GM19238 (cell line): Measurements from ENCODE around the gene HDAC9.

ENCODE experiments used
- DNase-seq: peaks from one replicate; pipeline ENCODE4 v3.0.0; 2011; ENCODE audit warnings: low spot score; ENCODE audit not compliant: insufficient read length

The HDAC9 gene

GRCh38 chr7:18521945-18522566 lies 26.5 kb downstream of the HDAC9 start:
- no peak for DNase-seq

- no peak for DNase-seq
These were observed 28.7 kb downstream of the HDAC9 start for GRCh38 chr7:18524248-18524647.

- no peak for DNase-seq
These were observed 30.9 kb downstream of the HDAC9 start for GRCh38 chr7:18526368-18526878.

- DNase-seq, result no peak
These were observed 33.7 kb downstream of the HDAC9 start for GRCh38 chr7:18529239-18529638.

DNA sequence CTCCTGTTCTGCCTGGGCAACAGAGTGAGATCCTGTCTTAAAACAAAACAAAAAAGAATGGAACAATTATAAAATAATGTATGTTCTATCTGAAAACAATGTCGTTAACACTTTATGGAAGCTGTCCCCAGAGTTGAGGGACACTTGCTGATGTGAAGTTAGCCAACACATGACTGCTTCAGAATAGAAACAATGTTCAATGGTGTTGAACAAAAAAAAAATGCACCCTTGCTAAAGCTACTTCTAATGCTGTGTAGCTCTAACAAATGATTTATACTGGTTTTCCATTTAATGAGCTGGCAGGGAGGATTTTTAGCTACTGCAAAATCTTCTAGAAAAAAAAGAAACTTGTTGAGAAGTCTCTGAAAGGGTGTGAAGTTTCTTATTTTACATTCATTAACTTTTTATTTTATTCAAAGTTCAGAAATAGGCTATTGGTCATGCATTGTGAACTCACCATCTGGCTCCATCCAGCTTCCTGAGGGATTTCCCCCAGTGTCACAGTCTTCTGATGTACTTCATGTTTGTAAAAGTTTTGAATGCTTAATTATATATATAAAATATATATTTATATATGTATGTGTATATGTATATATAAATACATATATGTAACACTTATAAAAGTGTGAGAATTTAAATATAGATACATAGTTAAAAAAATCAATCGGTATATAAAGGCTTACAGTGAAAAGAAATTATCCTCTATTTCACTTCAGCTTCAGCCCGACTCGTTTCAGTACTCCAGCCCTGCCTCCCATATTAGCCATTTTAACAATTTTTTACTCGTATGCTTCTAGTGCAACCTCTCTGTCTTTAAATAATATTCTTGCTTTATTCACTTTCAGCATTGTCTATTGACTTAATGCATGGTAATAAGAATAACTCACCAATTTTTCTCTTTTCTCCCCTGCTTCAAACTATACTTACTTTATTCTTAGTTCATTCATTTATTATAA lies 35.0 kb downstream of the HDAC9 start:
- DNase-seq, result no peak

DNA sequence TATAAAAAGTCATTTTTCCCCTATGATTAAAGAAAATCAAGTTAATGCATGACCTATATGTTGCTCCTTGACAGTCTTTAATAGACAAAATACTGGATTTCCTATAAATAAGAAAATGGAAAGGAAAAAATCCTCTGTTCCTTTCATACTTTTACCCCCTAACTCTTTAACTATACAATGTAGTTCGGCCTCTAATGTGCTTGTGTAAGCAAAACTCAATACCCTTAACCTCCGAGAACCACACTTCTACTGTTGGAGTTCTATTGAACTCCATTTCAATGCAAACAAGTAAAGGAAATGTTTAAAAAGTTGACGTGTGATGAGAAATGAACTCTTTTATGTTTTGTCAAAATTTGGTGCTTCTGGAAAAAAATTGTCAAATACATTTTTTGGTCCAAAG lies 36.0 kb downstream of the HDAC9 start:
- DNase-seq, result no peak

DNA sequence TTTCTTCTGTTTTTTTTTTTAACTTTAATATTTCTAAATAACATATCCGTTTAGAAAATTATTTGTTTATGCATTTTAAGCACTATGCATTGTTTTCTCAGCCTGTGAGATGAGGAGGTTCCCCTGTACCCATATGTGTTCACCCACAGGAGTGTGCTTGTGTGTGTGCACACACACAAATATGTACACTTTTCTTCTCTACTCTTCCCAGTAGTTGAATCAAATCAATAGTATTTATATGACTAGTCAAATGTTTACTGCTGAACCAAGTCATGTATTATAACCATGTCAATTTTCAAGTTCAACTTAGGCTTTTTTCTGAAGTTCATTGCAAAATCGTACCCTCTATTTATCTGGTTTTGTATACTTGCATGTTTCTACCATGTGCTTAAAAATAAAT lies 37.3 kb downstream of the HDAC9 start:
- DNase-seq, result no peak

GRCh38 chr7:18534481-18534880 lies 38.9 kb downstream of the HDAC9 start:
- no peak for DNase-seq

- DNase-seq, result no peak
These were observed 40.4 kb downstream of the HDAC9 start for GRCh38 chr7:18535810-18536415.

- DNase-seq, result no peak
These were observed 40.9 kb downstream of the HDAC9 start for GRCh38 chr7:18536486-18536885.

DNA sequence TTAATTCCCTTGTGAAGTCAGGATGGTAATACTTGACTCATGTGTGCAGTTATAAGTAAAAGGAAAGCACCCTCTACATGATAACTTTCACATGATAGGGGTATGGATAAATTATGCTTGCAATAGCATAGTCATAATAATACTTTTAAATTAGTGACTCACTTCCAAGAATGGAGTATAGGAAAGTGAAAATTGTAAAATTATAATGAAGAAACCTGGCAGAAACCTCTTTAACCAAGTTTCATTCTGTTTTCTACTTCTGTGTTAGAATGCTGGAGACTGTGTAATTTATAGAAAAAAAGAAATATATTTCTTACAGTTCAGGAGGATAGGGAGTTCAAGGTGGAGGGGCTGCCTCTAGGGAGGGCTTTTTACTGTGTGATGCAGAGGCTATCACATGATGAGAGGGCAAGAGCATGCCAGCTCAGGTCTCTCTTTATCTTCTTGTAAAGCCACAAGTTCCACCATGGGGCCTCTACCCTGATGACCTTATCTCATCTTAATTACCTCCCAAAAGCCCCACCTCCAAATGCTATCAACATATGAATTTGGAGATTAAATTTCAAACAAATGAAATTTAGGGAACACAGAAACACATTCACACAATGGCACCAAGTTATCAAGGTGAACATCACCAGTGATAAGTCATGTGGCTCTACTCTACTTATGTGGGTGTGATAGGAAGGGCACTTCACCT lies 43.2 kb downstream of the HDAC9 start:
- no peak for DNase-seq

DNA sequence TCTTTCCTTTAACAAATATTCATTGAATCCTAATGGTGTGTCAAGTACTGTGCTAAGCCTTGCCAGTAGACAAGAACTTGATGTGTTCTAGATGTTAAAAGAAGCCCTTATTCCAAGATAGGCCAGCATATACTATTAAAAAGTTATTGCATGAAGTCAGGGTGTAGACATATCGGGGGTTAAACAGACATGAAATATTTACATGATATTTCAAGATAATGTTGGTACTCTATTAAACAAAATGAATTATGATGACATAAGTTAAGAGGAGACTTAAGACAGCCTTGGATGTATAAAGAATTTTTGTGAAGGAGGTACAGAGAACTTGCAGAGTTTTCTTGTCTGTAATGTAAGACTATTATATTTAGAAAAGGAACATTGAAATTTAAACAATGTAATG lies 44.8 kb downstream of the HDAC9 start:
- no peak for DNase-seq

DNA sequence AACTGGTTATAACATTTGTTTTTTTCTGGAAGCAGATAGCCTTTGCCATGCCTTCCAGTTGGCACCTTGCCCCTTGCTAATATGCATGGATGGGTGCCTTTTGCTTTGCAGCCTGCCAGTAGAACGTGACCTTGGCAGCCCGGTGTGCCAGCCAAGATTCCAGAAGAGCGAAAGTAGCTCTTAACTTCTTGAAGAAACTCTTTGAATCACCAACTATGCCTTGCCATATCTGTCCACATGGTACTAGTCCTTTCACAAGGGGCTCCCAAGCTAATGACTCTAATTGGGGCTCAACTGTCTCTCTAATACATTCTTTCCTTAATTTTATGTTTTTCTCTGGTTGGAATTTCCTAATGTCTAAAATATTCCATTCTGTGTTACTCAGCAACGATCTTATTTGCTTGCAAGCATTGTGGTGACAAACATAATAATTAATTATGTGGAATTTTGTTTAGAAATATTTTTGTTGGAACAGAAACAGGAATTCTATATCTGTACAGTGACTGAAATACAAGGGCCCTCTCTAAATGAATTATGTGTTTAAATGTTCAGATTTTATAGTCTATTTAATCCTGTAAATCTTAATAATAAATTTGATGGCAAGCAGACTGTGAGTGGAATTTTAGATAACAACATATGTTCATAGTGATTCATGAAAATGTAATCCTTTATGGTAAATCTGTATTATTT lies 45.8 kb downstream of the HDAC9 start:
- no peak for DNase-seq

DNA sequence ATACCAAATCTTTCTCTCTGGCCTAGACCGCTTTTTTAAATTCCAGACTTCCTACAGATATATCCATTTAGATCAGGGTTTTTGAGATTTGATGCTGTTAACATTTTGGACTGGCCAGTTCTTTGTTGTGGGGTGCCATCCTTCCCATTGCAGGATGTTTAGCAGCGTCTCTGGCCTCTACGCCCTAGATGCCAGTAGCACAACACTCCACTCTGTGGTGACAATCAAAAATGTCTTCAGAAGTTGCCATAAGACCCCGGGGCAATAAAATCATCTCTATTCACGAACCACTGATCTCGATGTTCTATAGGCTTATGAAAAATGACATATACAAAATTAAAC lies 46.3 kb downstream of the HDAC9 start:
- DNase-seq, result no peak

DNA sequence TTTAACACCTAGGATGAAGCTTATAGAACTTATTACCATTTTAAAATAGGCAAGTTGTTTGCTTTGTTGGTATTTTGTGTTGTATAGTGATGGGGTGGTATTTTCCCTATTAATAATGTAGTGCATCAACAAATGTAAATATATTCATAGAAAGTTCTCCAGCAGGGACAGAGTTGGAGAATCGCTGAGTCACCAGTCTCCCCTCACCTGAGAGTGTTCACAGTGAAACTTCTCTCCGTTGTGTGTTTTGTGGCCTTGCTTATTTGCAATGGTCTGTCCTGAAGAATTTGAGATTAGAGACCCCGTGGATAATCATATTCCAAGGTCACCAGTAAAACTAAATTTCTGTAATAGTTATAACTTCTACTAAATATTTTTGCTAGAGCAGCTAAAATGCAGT lies 51.0 kb downstream of the HDAC9 start:
- no peak for DNase-seq

- DNase-seq, result no peak
These were observed 52.1 kb downstream of the HDAC9 start for GRCh38 chr7:18547509-18548187.

DNA sequence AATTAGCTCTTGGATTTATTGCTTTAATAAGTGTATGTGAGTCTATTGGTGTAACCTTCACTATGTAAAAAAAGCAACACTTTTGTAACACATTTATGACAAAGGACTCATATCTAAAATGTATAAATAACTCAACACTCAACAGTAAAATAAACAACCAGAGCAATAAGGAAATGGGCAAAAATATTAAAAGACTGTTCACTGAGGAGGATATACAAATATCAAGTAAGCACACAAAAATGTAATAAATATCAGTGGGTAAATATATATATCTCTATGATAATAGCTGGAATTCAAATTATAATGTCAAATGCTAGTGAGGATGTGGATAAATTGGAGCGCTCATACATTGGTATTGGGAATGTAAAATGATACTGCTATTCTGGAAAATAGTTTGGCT lies 53.0 kb downstream of the HDAC9 start:
- DNase-seq, result no peak

DNA sequence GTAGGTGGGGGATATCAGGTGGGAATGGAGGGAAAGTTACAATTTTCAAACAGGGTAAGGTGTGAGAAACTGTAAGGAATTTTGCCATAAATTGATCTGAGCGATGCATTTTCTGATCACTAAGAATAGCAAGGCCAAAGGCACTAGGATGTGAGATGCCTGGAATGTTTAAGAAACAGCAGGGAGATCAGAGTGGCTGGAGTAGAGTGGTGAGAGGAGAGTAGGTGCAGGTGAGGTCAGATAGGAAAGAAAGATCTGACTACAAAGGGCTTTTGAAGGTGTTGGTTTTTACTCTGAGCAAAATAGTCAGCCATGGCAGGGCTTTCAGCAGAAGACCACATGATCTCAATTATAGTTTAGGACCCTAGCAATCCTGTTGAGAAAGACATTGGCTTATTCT lies 55.0 kb downstream of the HDAC9 start:
- no peak for DNase-seq

GRCh38 chr7:18552316-18552916 lies 56.9 kb downstream of the HDAC9 start:
- no peak for DNase-seq

- no peak for DNase-seq
These were observed 57.5 kb downstream of the HDAC9 start for GRCh38 chr7:18552943-18553604.
